Activated CD8-positive, alpha-beta T cell treated with anti-CD3 and anti-CD28 coated beads for 36 hours (primary cell): ENCODE data around the gene PPRC1. TPM values are rescaled to one million over a fixed set of nuclear protein-coding genes. Genes with fewer than 3 reads are reported as not detected.

Experiments used
- ATAC-seq: fragments of 200-7000 bp; cut with Tn5 transposase; one replicate; pipeline ENCODE4 v1.10.0; 2021; ENCODE audit warnings: mild to moderate bottlenecking, moderate library complexity
- CTCF ChIA-PET: fragments of 350-600 bp; sonication (Branson Sonifier 250); formaldehyde crosslinking; loops from one replicate; lab custom pipeline; 2021; ENCODE audit warnings: antibody characterized with exemption; lab: Charles Lee
- POLR2A ChIA-PET: fragments of 350-600 bp; sonication (Branson Sonifier 250); formaldehyde crosslinking; loops from one replicate; lab custom pipeline; 2021; ENCODE audit warnings: antibody characterized with exemption; lab: Charles Lee
- DNase-seq: peaks from one replicate; pipeline ENCODE4 v3.0.0-alpha.2; 2020
- H3K27ac Mint-ChIP-seq: one replicate; pipeline ENCODE4 v1.8.0; 2021; ENCODE audit warnings: mild to moderate bottlenecking, mixed read lengths
- H3K27me3 Mint-ChIP-seq: one replicate; pipeline ENCODE4 v1.8.0; 2021; ENCODE audit warnings: mixed read lengths
- H3K36me3 Mint-ChIP-seq: one replicate; pipeline ENCODE4 v1.8.0; 2021; ENCODE audit warnings: low read depth, mixed read lengths
- H3K4me1 Mint-ChIP-seq: one replicate; pipeline ENCODE4 v1.8.0; 2021; ENCODE audit warnings: low read depth, mixed read lengths
- H3K4me3 Mint-ChIP-seq: one replicate; pipeline ENCODE4 v1.8.0; 2021; ENCODE audit warnings: mild to moderate bottlenecking, moderate library complexity, mixed read lengths
- H3K9me3 Mint-ChIP-seq: one replicate; pipeline ENCODE4 v1.8.0; 2021; ENCODE audit warnings: mixed read lengths
- intact Hi-C: fragments of 100-400 bp; cut with micrococcal nuclease; formaldehyde crosslinking; loops from one replicate; pipeline ENCODE4 v1.10.0; 2022
- total RNA-seq, 2 experiments: library from RNA; stranded (reverse); gene quantifications; one replicate each; pipeline ENCODE4 v1.2.3, GENCODE V29; 2021
- TF ChIP-seq, protein P1 (sequence below): fragments of 200-600 bp; IDR thresholded peaks from one replicate; pipeline ENCODE4 v1.8.0; 2022; ENCODE audit warnings: antibody characterized with exemption, mild to moderate bottlenecking

The PPRC1 gene
- total RNA-seq, 2 experiments from 2014 or later = 68.6 to 72.2 TPM

GRCh38 chr10:102090772-102091171 is 42.1 kb upstream of the PPRC1 start:
- DNase-seq = no peak

DNA sequence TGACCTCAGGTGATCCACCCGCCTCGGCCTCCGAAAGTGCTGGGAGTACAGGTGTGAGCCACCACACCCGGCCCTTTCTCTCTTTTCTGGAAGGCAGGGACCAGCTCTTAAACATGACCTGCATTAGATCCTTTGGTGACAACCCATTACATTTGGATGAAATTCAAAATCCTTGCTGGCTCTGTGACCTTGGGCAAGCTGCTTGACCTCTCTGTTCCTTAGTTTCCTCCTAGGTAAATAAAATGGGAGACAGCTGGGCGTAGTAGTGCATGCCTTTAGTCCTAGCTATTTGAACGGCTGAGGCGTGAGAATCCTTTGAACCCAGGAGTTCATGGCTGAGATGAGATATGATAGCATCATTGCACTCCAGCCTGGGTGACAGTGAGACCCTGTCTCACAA is 36.4 kb upstream of the PPRC1 start:
- TF ChIP-seq, protein P1, sequence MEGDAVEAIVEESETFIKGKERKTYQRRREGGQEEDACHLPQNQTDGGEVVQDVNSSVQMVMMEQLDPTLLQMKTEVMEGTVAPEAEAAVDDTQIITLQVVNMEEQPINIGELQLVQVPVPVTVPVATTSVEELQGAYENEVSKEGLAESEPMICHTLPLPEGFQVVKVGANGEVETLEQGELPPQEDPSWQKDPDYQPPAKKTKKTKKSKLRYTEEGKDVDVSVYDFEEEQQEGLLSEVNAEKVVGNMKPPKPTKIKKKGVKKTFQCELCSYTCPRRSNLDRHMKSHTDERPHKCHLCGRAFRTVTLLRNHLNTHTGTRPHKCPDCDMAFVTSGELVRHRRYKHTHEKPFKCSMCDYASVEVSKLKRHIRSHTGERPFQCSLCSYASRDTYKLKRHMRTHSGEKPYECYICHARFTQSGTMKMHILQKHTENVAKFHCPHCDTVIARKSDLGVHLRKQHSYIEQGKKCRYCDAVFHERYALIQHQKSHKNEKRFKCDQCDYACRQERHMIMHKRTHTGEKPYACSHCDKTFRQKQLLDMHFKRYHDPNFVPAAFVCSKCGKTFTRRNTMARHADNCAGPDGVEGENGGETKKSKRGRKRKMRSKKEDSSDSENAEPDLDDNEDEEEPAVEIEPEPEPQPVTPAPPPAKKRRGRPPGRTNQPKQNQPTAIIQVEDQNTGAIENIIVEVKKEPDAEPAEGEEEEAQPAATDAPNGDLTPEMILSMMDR = no peak
- ATAC-seq (no peak), DNase-seq (no peak)
- no peaks in the 10 kb centered on the region for H3K27me3 Mint-ChIP-seq
- no peak overlapping the region for H3K27ac Mint-ChIP-seq
- CTCF ChIA-PET = interaction anchor here (0.7 kb wide), 1 partner anchor 256 kb away, joined by 3 read pairs; no protein-coding TSS in a partner anchor
- H3K9me3 Mint-ChIP-seq = no peaks in the 10 kb centered on the region
- intact Hi-C loops = no loop called here
- H3K4me3 Mint-ChIP-seq = no peak overlapping the region
- H3K36me3 Mint-ChIP-seq = peaks cover 2% of the 10 kb centered on the region
- H3K4me1 Mint-ChIP-seq = no peaks in the 10 kb centered on the region
- POLR2A ChIA-PET = interaction anchor here (0.6 kb wide), 1 partner anchor 358 kb away, joined by 3 read pairs; no protein-coding TSS in a partner anchor

More at GRCh38 chr10:102090772-102091171, 42.1 kb upstream of the PPRC1 start:
- Mint-ChIP-seq H3K4me1 (no peaks in the 10 kb centered on the region), H3K27me3 (no peaks in the 10 kb centered on the region), H3K4me3 (no peak overlapping the region), H3K36me3 (no peaks in the 10 kb centered on the region), H3K27ac (no peak overlapping the region), H3K9me3 (no peaks in the 10 kb centered on the region)
- POLR2A ChIA-PET = no interaction called here
- no peak for ATAC-seq
- CTCF ChIA-PET = no interaction called here
- TF ChIP-seq, protein P1 = no peak
- intact Hi-C loops = no loop called here

GRCh38 chr10:102101152-102101551 is 31.7 kb upstream of the PPRC1 start:
- Mint-ChIP-seq H3K36me3 (peaks cover 4% of the 10 kb centered on the region), H3K27ac (no peak overlapping the region), H3K27me3 (no peaks in the 10 kb centered on the region), H3K4me1 (peaks cover 12% of the 10 kb centered on the region), H3K4me3 (no peak overlapping the region), H3K9me3 (no peaks in the 10 kb centered on the region)
- ChIA-PET POLR2A (interaction anchor here (0.8 kb wide), 1 partner anchor 170 kb away, joined by 4 read pairs; no protein-coding TSS in a partner anchor), CTCF (interaction anchor here (1.0 to 1.9 kb wide), 5 partner anchors 10 to 260 kb away, joined by 3 to 9 read pairs (median 5); partner anchors contain the start of gene HPS6)
- DNase-seq (no peak), ATAC-seq (no peak)
- TF ChIP-seq, protein P1 = no peak
- intact Hi-C loops = no loop called here

DNA sequence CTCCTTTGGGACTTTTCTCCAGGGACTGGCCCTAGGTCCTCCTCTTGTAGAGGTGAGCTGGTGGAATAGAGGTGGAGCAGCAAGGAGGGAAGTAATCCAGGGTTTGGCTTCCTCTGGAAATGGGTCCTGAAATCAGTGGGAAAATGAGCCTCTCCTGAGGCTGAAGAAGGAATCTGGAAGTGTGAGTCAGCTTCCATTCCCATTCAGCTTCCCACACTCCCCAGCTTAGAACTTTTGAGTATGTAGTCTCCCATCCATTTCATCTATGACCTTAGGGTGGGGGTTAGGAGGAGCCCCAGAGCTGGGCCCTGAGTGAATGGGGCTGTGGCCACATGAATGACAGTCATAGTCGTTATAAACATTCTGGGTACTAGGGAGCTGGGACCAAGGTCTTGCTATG is 30.4 kb upstream of the PPRC1 start:
- H3K9me3 Mint-ChIP-seq = no peaks in the 10 kb centered on the region
- H3K27me3 Mint-ChIP-seq = no peaks in the 10 kb centered on the region
- ATAC-seq (no peak), DNase-seq (no peak)
- TF ChIP-seq, protein P1 = no peak
- no peak overlapping the region for H3K4me3 Mint-ChIP-seq
- H3K4me1 Mint-ChIP-seq = peaks cover 14% of the 10 kb centered on the region
- POLR2A ChIA-PET = interaction anchor here (0.9 to 1.6 kb wide), 3 partner anchors 11 to 29 kb away, joined by 3 to 5 read pairs (median 4); no protein-coding TSS in a partner anchor
- no peak overlapping the region for H3K27ac Mint-ChIP-seq
- CTCF ChIA-PET = interaction anchor here (0.8 to 1.2 kb wide), 5 partner anchors 10 to 261 kb away, joined by 3 to 12 read pairs (median 4); no protein-coding TSS in a partner anchor
- intact Hi-C loops = no loop called here
- peaks cover 2% of the 10 kb centered on the region for H3K36me3 Mint-ChIP-seq

DNA sequence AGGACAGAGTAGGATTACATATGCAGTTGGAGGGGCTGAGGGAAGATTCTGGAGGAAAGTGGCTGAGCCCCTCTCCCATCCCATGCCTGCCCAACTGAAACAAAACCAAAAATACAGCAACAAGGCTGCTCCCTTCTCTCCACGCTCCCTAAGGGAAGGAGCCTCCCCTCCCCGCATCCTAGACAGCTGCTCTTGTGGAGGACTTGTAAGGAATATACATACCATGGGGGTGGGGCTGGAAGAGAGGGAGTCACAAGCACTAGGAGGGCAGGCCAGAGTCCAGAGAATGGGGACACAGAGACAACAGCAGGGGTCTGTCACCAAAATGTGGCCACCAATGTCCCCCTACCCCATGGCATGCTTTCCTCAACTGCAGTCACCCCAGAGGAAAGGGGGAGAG is 25.8 kb upstream of the PPRC1 start:
- POLR2A ChIA-PET = no interaction called here
- no peaks in the 10 kb centered on the region for H3K9me3 Mint-ChIP-seq
- DNase-seq (no peak), ATAC-seq (no peak)
- intact Hi-C loops = no loop called here
- H3K4me3 Mint-ChIP-seq = no peak overlapping the region
- CTCF ChIA-PET = interaction anchor here (0.6 kb wide), 1 partner anchor 247 kb away, joined by 3 read pairs; no protein-coding TSS in a partner anchor
- TF ChIP-seq, protein P1 = no peak
- H3K4me1 Mint-ChIP-seq = peaks cover 16% of the 10 kb centered on the region
- H3K27ac Mint-ChIP-seq = no peak overlapping the region
- no peaks in the 10 kb centered on the region for H3K27me3 Mint-ChIP-seq
- peaks cover 26% of the 10 kb centered on the region for H3K36me3 Mint-ChIP-seq
